CD14-positive monocyte (primary cell): Measurements from ENCODE around the gene SLC17A7. TPM values are rescaled to one million over a fixed set of nuclear protein-coding genes. Genes with fewer than 3 reads are reported as not detected.

Experiments
- DNase-seq, 3 donors: peaks; one replicate each; pipeline ENCODE4 v3.0.0-alpha.2; 2011 to 2022
- H2AFZ ChIP-seq: 2 replicates; pipeline ENCODE4 v1.6.0; 2012; ENCODE audit warnings: mild to moderate bottlenecking, low read depth, low read length, inconsistent platforms; ENCODE audit not compliant: insufficient read depth, poor library complexity, severe bottlenecking
- H3K27ac ChIP-seq, 2 donors: 1 replicate in 1 of 2; 2 replicates in 1 of 2; pipeline ENCODE4 v1.5.1; 2012 to 2013; ENCODE audit warnings: low read length in 2 of 2, control low read depth in 1 of 2, inconsistent platforms in 1 of 2, low read depth in 1 of 2, mild to moderate bottlenecking in 1 of 2
- H3K27me3 ChIP-seq, 2 donors: one replicate each; pipeline versions ENCODE4 v1.6.0 to v1.6.1; 2011 to 2013; ENCODE audit warnings: low read length in 2 of 2; ENCODE audit not compliant: control insufficient read depth in 2 of 2, insufficient read depth in 2 of 2
- H3K36me3 ChIP-seq, 2 donors: replicated peaks in 1 of 2; 1 replicate in 1 of 2; 2 replicates in 1 of 2; pipeline versions ENCODE4 v1.5.1 to v1.6.1; 2012 to 2013; ENCODE audit warnings: low read length in 2 of 2, control low read depth in 1 of 2, inconsistent platforms in 1 of 2, mild to moderate bottlenecking in 1 of 2; ENCODE audit not compliant: insufficient read depth in 2 of 2, control insufficient read depth in 1 of 2
- H3K4me1 ChIP-seq, 2 donors: 1 replicate in 1 of 2; 2 replicates in 1 of 2; pipeline versions ENCODE4 v1.5.1 to v1.6.1; 2012 to 2013; ENCODE audit warnings: low read length in 2 of 2, control low read depth in 1 of 2, inconsistent platforms in 1 of 2, mild to moderate bottlenecking in 1 of 2, moderate library complexity in 1 of 2; ENCODE audit not compliant: insufficient read depth in 2 of 2, control insufficient read depth in 1 of 2
- H3K4me2 ChIP-seq: replicated peaks from 2 replicates; pipeline ENCODE3; 2012; ENCODE audit warnings: low read length, moderate library complexity, mild to moderate bottlenecking; ENCODE audit not compliant: poor library complexity, severe bottlenecking; ENCODE audit errors: extremely low read depth
- H3K4me3 ChIP-seq, 3 experiments: fragments of 200-600 bp in 1 of 3; sonication (generic) in 1 of 3; replicated peaks in 1 of 3; 1 replicate in 2 of 3; 2 replicates in 1 of 3; pipeline ENCODE4 v1.5.1; 2011 to 2013; ENCODE audit warnings: low read length in 3 of 3, mild to moderate bottlenecking in 3 of 3, control low read depth in 2 of 3, low read depth in 2 of 3, inconsistent platforms in 1 of 3, moderate library complexity in 1 of 3
- H3K79me2 ChIP-seq: 2 replicates; pipeline ENCODE4 v1.6.0; 2012; ENCODE audit warnings: mild to moderate bottlenecking, control low read depth, inconsistent platforms, low read length, moderate library complexity; ENCODE audit not compliant: insufficient read depth
- H3K9ac ChIP-seq: 2 replicates; pipeline ENCODE4 v1.6.0; 2017; ENCODE audit warnings: low read length, mild to moderate bottlenecking; ENCODE audit not compliant: insufficient read depth, poor library complexity, severe bottlenecking
- H3K9me3 ChIP-seq, 2 donors: replicated peaks in 1 of 2; 1 replicate in 1 of 2; 2 replicates in 1 of 2; pipeline versions ENCODE4 v1.5.1 to v1.6.1; 2012 to 2013; ENCODE audit warnings: low read length in 2 of 2, control low read depth in 1 of 2; ENCODE audit not compliant: control insufficient read depth in 1 of 2, insufficient read depth in 1 of 2
- H4K20me1 ChIP-seq: 2 replicates; pipeline ENCODE4 v1.6.0; 2012; ENCODE audit warnings: mild to moderate bottlenecking, low read length, control low read depth, moderate library complexity; ENCODE audit not compliant: insufficient read depth
- H3K27ac Mint-ChIP-seq, 7 donors: one replicate each; pipeline ENCODE4 v1.8.0; 2020; ENCODE audit warnings: mild to moderate bottlenecking in 7 of 7, mixed read lengths in 7 of 7, moderate library complexity in 6 of 7, inconsistent platforms in 2 of 7
- H3K27me3 Mint-ChIP-seq, 3 donors: one replicate each; pipeline ENCODE4 v1.8.0; 2021 to 2022; ENCODE audit warnings: low read depth in 3 of 3, mild to moderate bottlenecking in 3 of 3, mixed read lengths in 3 of 3, moderate library complexity in 3 of 3, inconsistent platforms in 1 of 3
- H3K36me3 Mint-ChIP-seq, 2 donors: one replicate each; pipeline ENCODE4 v1.8.0; 2020; ENCODE audit warnings: mixed read lengths in 2 of 2, inconsistent platforms in 1 of 2, mild to moderate bottlenecking in 1 of 2
- H3K4me1 Mint-ChIP-seq: one replicate; pipeline ENCODE4 v1.8.0; 2020; ENCODE audit warnings: mild to moderate bottlenecking, mixed read lengths
- H3K4me3 Mint-ChIP-seq, 2 donors: one replicate each; pipeline ENCODE4 v1.8.0; 2020; ENCODE audit warnings: mild to moderate bottlenecking in 2 of 2, mixed read lengths in 2 of 2, moderate library complexity in 1 of 2
- H3K9me3 Mint-ChIP-seq, 7 donors: one replicate each; pipeline ENCODE4 v1.8.0; 2020 to 2022; ENCODE audit warnings: mixed read lengths in 7 of 7, mild to moderate bottlenecking in 6 of 7, moderate library complexity in 6 of 7, inconsistent platforms in 2 of 7
- CTCF ChIP-seq: fragments of 200-600 bp; IDR thresholded peaks from one replicate; pipeline ENCODE4 v1.8.0; 2022; ENCODE audit warnings: antibody characterized with exemption, mild to moderate bottlenecking
- WGBS: methylation state at CpG from one replicate; pipeline ENCODE4 v1.1.5; 2013; ENCODE audit warnings: missing lambda C conversion rate; ENCODE audit not compliant: insufficient coverage; 5-methylcytosine and 5-hydroxymethylcytosine counted together
- intact Hi-C, 2 donors: fragments of 100-400 bp; cut with micrococcal nuclease; formaldehyde crosslinking; loops; one replicate each; pipeline versions ENCODE4 v1.15.0 to v1.15.1; 2023
- polyA plus RNA-seq, 3 donors: library from polyadenylated mRNA; depleted of rRNA in 1 of 3; unstranded in 2 of 3; stranded (reverse) in 1 of 3; fragments of 300-500 nt in 2 of 3; fragments of >200 nt in 1 of 3; fragmentation: Illumina TruSeq in 2 of 3; gene quantifications; 1 replicate in 2 of 3; 2 replicates in 1 of 3; pipeline ENCODE4 v1.2.3, GENCODE V29; 2012 to 2021

The SLC17A7 gene
- polyA plus RNA-seq, 3 donors, result 0.04 to 0.09 TPM; not detected in 1

- Histone ChIP-seq H4K20me1 (no peaks in the 10 kb centered on the region), H3K4me2 (no peak overlapping the region), H3K9ac (no peak overlapping the region), H3K27ac (no peak overlapping the region), H3K4me3 (no peak overlapping the region), H2AFZ (no peak overlapping the region), H3K79me2 (no peaks in the 10 kb centered on the region), H3K4me1 (peaks cover 3 to 5% of the 10 kb centered on the region in 2 donors), H3K36me3 (no peaks in the 10 kb centered on the region), H3K27me3 (no peaks in the 10 kb centered on the region), H3K9me3 (no peaks in the 10 kb centered on the region)
- no peak for DNase-seq
- Mint-ChIP-seq H3K36me3 (no peaks in the 10 kb centered on the region), H3K9me3 (peaks cover 0 to 4% (median 0%) of the 10 kb centered on the region in 7 donors), H3K27ac (no peak overlapping the region), H3K4me1 (peaks cover 15% of the 10 kb centered on the region), H3K27me3 (peaks cover 4 to 13% (median 13%) of the 10 kb centered on the region in 3 donors), H3K4me3 (no peak overlapping the region)
- intact Hi-C loops, result loop anchor here in 1 of 2 donors (5.0 kb wide), 1 partner anchor 51 kb away; the partner anchor contains the start of gene SLC17A7
- 83% methylated on average over 4 of the region's 9 CpGs for WGBS
- no peak for TF ChIP-seq CTCF
Measured at GRCh38 chr19:49390929-49391359, 50.4 kb downstream of the SLC17A7 start.

- H3K36me3 ChIP-seq, result no peaks in the 10 kb centered on the region
- Mint-ChIP-seq H3K27ac (no peak overlapping the region), H3K36me3 (no peaks in the 10 kb centered on the region), H3K9me3 (peaks cover 0 to 4% (median 0%) of the 10 kb centered on the region in 7 donors), H3K4me1 (peaks cover 13% of the 10 kb centered on the region), H3K27me3 (peaks cover 4 to 18% (median 13%) of the 10 kb centered on the region in 3 donors), H3K4me3 (no peak overlapping the region)
- H3K79me2 ChIP-seq, result no peaks in the 10 kb centered on the region
- no peaks in the 10 kb centered on the region for H3K27me3 ChIP-seq
- H3K9ac ChIP-seq, result no peak overlapping the region
- no peak overlapping the region for H2AFZ ChIP-seq
- intact Hi-C loops, result loop anchor here in 1 of 2 donors (5.0 kb wide), 1 partner anchor 52 kb away; the partner anchor contains the start of gene SLC17A7
- H3K27ac ChIP-seq, result no peak overlapping the region
- H3K4me1 ChIP-seq, result peaks cover 3 to 5% of the 10 kb centered on the region in 2 donors
- no peak overlapping the region for H3K4me2 ChIP-seq
- no peaks in the 10 kb centered on the region for H3K9me3 ChIP-seq
- no peak for DNase-seq
- 88% methylated on average over 22 of the region's 26 CpGs for whole genome bisulfite sequencing
- no peak overlapping the region for H3K4me3 ChIP-seq
- no peaks in the 10 kb centered on the region for H4K20me1 ChIP-seq
- TF ChIP-seq CTCF, result no peak
Measured at GRCh38 chr19:49390131-49390928, 51.0 kb downstream of the SLC17A7 start.
